Ishikawa (cell line): ENCODE results near the gene SLC25A39.

Experiments
- CREB1 ChIP-seq: IDR thresholded peaks from 2 replicates; pipeline ENCODE4 v1.6.1; 2012; ENCODE audit warnings: low read depth
- EP300 ChIP-seq: IDR thresholded peaks from 2 replicates; pipeline ENCODE4 v1.6.1; 2012; ENCODE audit warnings: borderline replicate concordance
- FOXM1 ChIP-seq: IDR thresholded peaks from 2 replicates; pipeline ENCODE4 v1.6.1; 2012; ENCODE audit warnings: low read depth, borderline replicate concordance
- MAX ChIP-seq: IDR thresholded peaks from 2 replicates; pipeline ENCODE4 v1.6.1; 2012
- RAD21 ChIP-seq: IDR thresholded peaks from 2 replicates; pipeline ENCODE4 v1.6.1; 2012; ENCODE audit warnings: low read depth
- TAF1 ChIP-seq: IDR thresholded peaks from 2 replicates; pipeline ENCODE4 v1.6.1; 2012; ENCODE audit warnings: low read depth, mild to moderate bottlenecking
- TEAD4 ChIP-seq: IDR thresholded peaks from 2 replicates; pipeline ENCODE4 v1.6.1; 2012
- YY1 ChIP-seq: IDR thresholded peaks from 2 replicates; pipeline ENCODE4 v1.6.1; 2012; ENCODE audit warnings: low read depth
- ZBTB7A ChIP-seq: IDR thresholded peaks from 2 replicates; pipeline ENCODE4 v1.6.1; 2012; ENCODE audit warnings: low read depth

GRCh38 chr17:44351464-44351863, 26.8 kb upstream of the SLC25A39 start:
- no peak for TF ChIP-seq MAX
- no peak for TF ChIP-seq ZBTB7A
- TF ChIP-seq FOXM1, result no peak
- TF ChIP-seq TEAD4, result no peak
- no peak for TF ChIP-seq CREB1
- no peak for TF ChIP-seq RAD21
- no peak for TF ChIP-seq YY1
- no peak for TF ChIP-seq EP300
- no peak for TF ChIP-seq TAF1
